Right cardiac atrium (tissue), 5 donors: ENCODE results near the gene PIERCE2. TPM values are rescaled to one million over a fixed set of nuclear protein-coding genes. Genes with fewer than 3 reads are reported as not detected.
A peak's percentile ranks its signal among the peaks of the same experiment; 100 is the strongest.
"Not testable (repeated sequence)": the region's sequence is repeated elsewhere in the genome, so short reads cannot be mapped to it uniquely, and the experiment has no call there.

Experiments used
- ATAC-seq, 2 donors: fragments of 200-7000 bp; cut with Tn5 transposase; one replicate each; pipeline versions ENCODE4 v1.8.0 to v1.9.1; 2020; ENCODE audit warnings: moderate library complexity in 2 of 2, mild to moderate bottlenecking in 1 of 2
- DNase-seq, 3 donors: peaks; one replicate each; pipeline ENCODE4 v3.0.0-alpha.2; 2020
- H3K27ac ChIP-seq: one replicate; pipeline ENCODE4 v1.5.1; 2013; ENCODE audit warnings: mild to moderate bottlenecking, low read length, control low read depth, moderate library complexity
- H3K27me3 ChIP-seq: one replicate; pipeline ENCODE4 v1.6.1; 2013; ENCODE audit not compliant: control insufficient read depth, insufficient read depth
- H3K4me1 ChIP-seq: one replicate; pipeline ENCODE4 v1.6.1; 2013; ENCODE audit warnings: low read length; ENCODE audit not compliant: control insufficient read depth, insufficient read depth
- H3K4me3 ChIP-seq: one replicate; pipeline ENCODE4 v1.5.1; 2013; ENCODE audit warnings: low read length, control low read depth
- H3K9me3 ChIP-seq: one replicate; pipeline ENCODE4 v1.6.1; 2013; ENCODE audit warnings: low read length; ENCODE audit not compliant: control insufficient read depth
- WGBS: extraction: QIAGEN DNeasy Blood & Tissue Kit; methylation state at CpG from one replicate; pipeline ENCODE4 v1.1.7; 2013; 5-methylcytosine and 5-hydroxymethylcytosine counted together
- intact Hi-C, 4 donors: fragments of 100-400 bp; cut with DNase I; formaldehyde crosslinking; loops; one replicate each; pipeline versions ENCODE4 v1.11.0 to v1.14.0; 2022 to 2023
- polyA plus RNA-seq: library from polyadenylated mRNA; stranded (reverse); fragments of 200-250 nt; gene quantifications from one replicate; pipeline ENCODE4 v1.2.3, GENCODE V29; 2013
- total RNA-seq, 4 donors: library from RNA; stranded (reverse); fragmentation: NEBNext Ultra II Directional; extraction: Animal tissue kit (Norgen Biotek cat#: 25700); gene quantifications; one replicate each; pipeline ENCODE4 v1.2.1, GENCODE V29; 2021
- donor health status: healthy with polysubstance abuse.
- donor health status: DM: no; HTN: yes; CAD: no.
- donor health status: DM: no; HTN: no; CAD: no.
- donor health status: DM: no; HTN: yes; CAD: no; lungs with severe emphysema.
- donor health status: DM: yes; HTN: yes; CAD: no.

The PIERCE2 gene
- total and polyA plus RNA-seq, 5 donors, result 2.7 to 10.3 (median 5.3) TPM

- Histone ChIP-seq H3K27me3 (no peaks in the 10 kb centered on the region), H3K4me1 (peaks cover 2% of the 10 kb centered on the region), H3K4me3 (no peak overlapping the region), H3K27ac (no peak overlapping the region), H3K9me3 (no peaks in the 10 kb centered on the region)
- intact Hi-C loops, result no loop called here
- 95% methylated on average over 1 of the region's 1 CpG for WGBS
- ATAC-seq, result no peak
- no peak for DNase-seq
Measured at GRCh38 chr15:55394694-55395093, 13.6 kb upstream of the PIERCE2 start.

DNA sequence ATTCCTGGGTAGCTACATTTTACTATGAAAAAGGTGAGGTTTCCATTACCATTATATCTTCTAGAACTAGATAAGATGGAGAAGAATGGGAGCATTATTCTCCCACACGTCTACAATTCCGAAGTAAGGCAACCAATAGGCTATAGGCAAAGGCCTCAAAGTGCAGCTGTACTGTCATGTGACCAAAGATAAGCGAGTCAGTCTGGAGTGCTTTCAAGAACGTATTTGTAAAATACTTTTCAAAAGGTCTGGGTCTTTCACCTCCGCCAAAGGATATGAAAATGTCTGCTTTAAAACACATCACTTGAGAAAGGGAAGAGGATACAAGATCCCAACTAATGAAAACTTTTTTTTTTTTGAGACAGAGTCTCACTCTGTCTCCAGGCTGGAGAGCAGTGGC is 10.1 kb upstream of the PIERCE2 start:
- Histone ChIP-seq H3K4me1 (peaks cover 2% of the 10 kb centered on the region), H3K9me3 (no peaks in the 10 kb centered on the region)
- intact Hi-C loops, result no loop called here

DNA sequence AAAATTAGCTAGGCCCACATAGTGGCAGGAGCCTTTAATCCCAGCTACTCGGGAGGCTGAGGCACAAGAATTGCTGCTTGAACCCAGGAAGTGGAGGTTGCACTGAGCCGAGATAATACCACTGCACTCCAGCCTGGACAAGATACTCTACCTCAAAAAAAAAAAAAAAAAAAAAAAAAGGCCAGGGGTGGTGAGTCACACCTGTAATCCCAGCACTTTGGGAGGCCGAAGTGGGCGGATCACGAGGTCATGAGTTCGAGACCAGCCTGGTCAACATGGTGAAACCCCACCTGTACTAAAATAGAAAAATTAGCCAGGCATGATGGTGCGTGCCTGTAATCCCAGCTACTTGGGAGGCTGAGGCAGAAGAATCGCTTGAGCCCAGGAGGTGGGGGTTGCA is 8.2 kb upstream of the PIERCE2 start:
- H3K9me3 ChIP-seq, result not testable (repeated sequence)

More for the DNA sequence above, 10.1 kb upstream of the PIERCE2 start:
- WGBS, result 93% methylated on average over 5 of the region's 5 CpGs
- ATAC-seq (no peak), DNase-seq (no peak)
- no peak overlapping the region for H3K27ac ChIP-seq
- H3K4me3 ChIP-seq, result no peak overlapping the region
- no peaks in the 10 kb centered on the region for H3K27me3 ChIP-seq

DNA sequence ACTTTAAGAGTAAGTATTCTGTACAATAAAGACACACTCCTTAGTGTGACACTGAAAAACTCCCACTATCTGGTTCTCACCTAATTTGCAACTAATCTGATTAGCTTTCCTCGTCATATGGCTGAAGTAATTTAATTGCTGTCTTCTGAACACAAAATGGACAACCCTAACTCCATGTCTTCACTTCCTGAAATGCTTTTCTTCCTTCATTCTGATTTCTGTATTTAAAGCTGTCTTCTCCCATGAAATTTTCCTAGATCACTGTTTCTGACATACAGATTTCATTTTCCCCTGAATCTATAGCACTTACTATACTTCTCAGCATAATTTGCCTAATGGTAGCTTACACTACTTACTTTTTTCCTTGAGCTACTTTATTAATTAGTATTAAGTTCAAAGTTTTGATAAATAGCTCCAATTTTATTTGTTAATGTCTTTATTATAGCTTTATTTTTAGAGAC is 6.5 kb upstream of the PIERCE2 start:
- WGBS, result 66% methylated on average over 1 of the region's 1 CpG
- ATAC-seq (no peak), DNase-seq (no peak)
- intact Hi-C loops, result no loop called here
- Histone ChIP-seq H3K9me3 (no peaks in the 10 kb centered on the region), H3K4me1 (no peaks in the 10 kb centered on the region), H3K27ac (no peak overlapping the region), H3K27me3 (no peaks in the 10 kb centered on the region), H3K4me3 (no peak overlapping the region)

More for the DNA sequence above, 8.2 kb upstream of the PIERCE2 start:
- H3K27me3 ChIP-seq, ATAC-seq, H3K4me1 ChIP-seq, intact Hi-C loops, H3K4me3 ChIP-seq, DNase-seq, H3K27ac ChIP-seq: not testable (repeated sequence)
- WGBS, result 97% methylated on average over 8 of the region's 8 CpGs

GRCh38 chr15:55402707-55403106 is 5.6 kb upstream of the PIERCE2 start:
- Histone ChIP-seq H3K27ac (no peak overlapping the region), H3K9me3 (no peaks in the 10 kb centered on the region), H3K4me3 (no peak overlapping the region), H3K4me1 (no peaks in the 10 kb centered on the region), H3K27me3 (no peaks in the 10 kb centered on the region)
- DNase-seq (no peak), ATAC-seq (no peak)
- intact Hi-C loops, result no loop called here

DNA sequence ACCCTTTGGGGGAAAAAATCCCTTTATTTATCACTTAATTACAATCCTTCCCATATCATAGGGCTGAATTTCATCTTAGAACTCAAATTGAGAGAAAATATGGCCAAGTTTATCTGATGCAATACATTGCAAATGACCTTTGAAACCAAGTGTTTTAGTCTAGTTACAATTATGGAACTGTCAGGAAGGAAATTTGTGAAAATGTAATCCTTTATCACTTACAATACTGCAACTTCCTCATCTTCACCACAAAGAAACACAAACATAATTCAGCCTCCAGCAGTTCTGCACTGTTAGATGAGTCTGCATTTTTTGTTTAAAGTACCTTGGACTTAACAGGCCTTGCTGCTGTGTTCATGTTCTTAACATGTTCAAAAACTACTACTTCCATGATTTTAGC is 4.8 kb upstream of the PIERCE2 start:
- Histone ChIP-seq H3K27me3 (no peaks in the 10 kb centered on the region), H3K4me1 (no peaks in the 10 kb centered on the region), H3K9me3 (no peaks in the 10 kb centered on the region), H3K27ac (no peak overlapping the region), H3K4me3 (no peak overlapping the region)
- intact Hi-C loops, result no loop called here
- ATAC-seq, result no peak
- DNase-seq, result no peak

GRCh38 chr15:55407498-55408011 is 740 bp upstream of the PIERCE2 start:
- DNase-seq (no peak), ATAC-seq (peak in 1 of 2 donors; percentile 4)
- Histone ChIP-seq H3K27ac (peak overlapping the region; percentile 94), H3K4me1 (no peaks in the 10 kb centered on the region), H3K27me3 (no peaks in the 10 kb centered on the region), H3K4me3 (peak overlapping the region; percentile 89), H3K9me3 (no peaks in the 10 kb centered on the region)
- 1% methylated on average over 20 of the region's 20 CpGs for WGBS
- intact Hi-C loops, result no loop called here

DNA sequence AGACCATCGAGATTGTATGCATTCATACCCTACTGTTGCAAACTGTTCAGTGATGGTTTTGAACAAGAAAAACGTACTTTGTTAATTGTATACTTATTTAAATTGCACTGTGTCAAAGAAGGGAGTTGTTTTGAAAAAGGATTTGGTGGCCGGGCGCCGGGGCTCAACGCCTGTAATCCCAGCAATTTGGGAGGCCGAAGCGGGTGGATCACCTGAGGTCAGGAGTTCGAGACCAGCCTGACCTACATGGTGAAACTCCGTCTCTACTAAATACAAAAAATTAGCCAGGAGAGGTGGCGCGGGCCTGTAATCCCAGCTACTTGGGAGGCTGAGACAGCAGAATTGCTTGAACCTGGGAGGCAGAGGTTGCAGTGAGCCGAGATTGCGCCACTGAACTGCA is 681 bp downstream of the PIERCE2 start:
- intact Hi-C loops, H3K9me3 ChIP-seq, H3K4me1 ChIP-seq, H3K27ac ChIP-seq, ATAC-seq, H3K27me3 ChIP-seq, DNase-seq: not testable (repeated sequence)
- H3K4me3 ChIP-seq, result peak overlapping the region; percentile 89
- 65% methylated on average over 14 of the region's 14 CpGs for WGBS

DNA sequence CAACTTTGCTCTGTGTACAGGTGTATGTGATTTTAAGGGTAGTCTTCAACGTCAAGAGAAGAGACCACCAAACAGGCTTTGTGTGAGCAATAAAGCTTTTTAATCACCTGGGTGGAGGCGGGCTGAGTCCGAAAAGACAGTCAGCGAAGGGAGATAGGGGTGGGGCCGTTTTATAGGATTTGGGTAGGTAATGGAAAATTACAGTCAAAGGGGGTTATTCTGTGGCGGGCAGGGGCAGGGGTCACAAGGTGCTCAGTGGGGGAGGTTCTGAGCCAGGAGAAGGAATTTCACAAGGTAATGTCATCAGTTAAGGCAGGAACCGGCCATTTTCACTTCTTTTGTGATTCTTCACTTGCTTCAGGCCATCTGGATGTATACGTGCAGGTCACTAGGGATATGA is 9.4 kb downstream of the PIERCE2 start:
- intact Hi-C loops, result not testable (repeated sequence)

DNA sequence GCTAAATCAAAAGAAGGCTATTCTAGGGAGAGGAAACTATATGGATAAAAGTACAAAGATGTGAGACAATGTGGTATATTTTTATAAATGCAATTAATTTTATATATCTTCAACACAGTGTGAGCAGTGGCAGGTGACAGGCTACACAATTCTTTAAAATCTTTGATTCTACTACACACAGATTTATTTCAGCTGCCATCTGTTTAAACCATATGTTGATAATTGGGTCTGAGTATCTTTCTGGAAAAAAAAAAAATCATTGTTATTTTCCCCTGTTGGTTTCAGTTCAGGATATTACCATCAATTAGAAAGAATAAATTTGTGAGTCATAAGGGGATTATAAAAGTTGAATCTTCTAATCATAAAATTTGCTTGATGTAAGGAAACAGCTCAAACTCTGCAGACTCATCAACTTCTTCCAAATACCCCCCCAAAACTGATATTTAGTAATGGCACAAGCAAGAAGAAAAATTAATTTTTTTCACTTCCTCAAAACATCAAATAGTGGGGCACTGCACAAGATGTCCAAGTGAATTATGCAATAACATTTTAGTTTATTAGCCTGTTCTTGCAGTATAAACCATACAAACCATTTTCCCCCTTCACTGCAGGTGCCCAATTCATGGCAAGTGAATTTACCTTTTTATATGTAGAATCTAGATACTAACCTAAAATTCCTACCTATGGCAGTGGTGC is 12.0 kb downstream of the PIERCE2 start:
- DNase-seq, result no peak
- Histone ChIP-seq H3K4me1 (no peaks in the 10 kb centered on the region), H3K4me3 (no peak overlapping the region), H3K9me3 (no peaks in the 10 kb centered on the region), H3K27me3 (no peaks in the 10 kb centered on the region), H3K27ac (no peak overlapping the region)
- ATAC-seq, result no peak
- intact Hi-C loops, result no loop called here

More for the DNA sequence above, 9.4 kb downstream of the PIERCE2 start:
- H3K4me3 ChIP-seq, H3K27me3 ChIP-seq, H3K27ac ChIP-seq, H3K9me3 ChIP-seq, DNase-seq, ATAC-seq, H3K4me1 ChIP-seq: not testable (repeated sequence)
- WGBS, result 80% methylated on average over 8 of the region's 8 CpGs

GRCh38 chr15:55422089-55422488 is 13.8 kb downstream of the PIERCE2 start:
- H3K27ac ChIP-seq, result no peak overlapping the region
- intact Hi-C loops, result no loop called here

More at GRCh38 chr15:55422089-55422488, 13.8 kb downstream of the PIERCE2 start:
- Histone ChIP-seq H3K4me3 (no peak overlapping the region), H3K4me1 (no peaks in the 10 kb centered on the region), H3K27me3 (no peaks in the 10 kb centered on the region), H3K9me3 (no peaks in the 10 kb centered on the region)
- WGBS, result 0% methylated on average over 1 of the region's 1 CpG
- DNase-seq, result no peak
- ATAC-seq, result no peak
